ENCODE measurements around the gene GATAD2B.

Gene GATAD2B

DNA sequence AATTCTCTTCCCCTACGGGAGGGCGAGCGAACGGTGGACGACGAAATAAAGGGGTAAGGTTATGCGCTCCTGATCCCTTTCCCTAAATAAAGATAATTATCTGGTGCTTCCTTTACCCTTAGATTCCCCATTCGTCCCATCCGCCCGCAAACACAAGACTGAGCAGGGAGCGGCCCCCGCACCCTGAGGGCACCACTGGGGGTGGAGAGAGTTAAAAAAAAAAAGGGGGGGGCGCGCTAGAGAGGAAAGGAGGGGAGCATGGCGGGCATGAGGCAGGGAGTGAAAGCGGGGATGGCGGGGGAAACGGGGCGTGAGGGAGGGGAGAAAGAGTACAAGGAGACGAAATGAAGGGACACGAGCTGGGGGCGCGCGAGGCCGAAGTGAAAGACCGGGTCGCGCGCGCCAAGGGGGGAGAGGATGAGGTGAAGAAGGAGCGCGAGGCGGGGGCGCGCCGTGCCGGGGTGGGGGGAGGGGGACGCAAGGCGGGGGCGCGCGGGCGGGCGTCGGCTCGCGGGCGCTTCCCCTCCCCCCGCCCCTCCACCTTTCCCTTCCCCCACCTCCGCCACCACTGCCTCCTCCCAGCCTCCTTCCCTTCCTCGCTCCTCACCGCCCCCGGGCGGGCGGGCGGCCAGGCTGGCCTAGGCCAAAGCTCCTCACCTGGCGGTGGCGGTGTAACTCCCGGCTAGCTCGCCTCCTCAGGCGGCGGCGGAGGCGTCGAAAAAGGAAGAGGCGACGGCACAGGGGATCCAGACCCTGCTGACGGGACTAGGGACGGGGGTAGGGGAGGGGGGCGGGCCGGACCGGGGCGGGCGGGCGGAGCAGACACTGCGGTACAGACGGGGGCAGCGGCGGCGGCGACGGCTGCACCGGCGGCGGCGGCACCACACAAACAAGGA is 448 bp downstream of the GATAD2B start:
- Histone ChIP-seq H3K9ac (ENCODE audit: low read length) (peak overlapping the region; percentile 87), H4K20me1 (ENCODE audit: insufficient read depth, low read length) (peaks cover 3% of the 10 kb centered on the region; the same call in 1 of the 2 replicates), H3K9me2 (ENCODE audit: low read depth, low read length) (no peaks in the 10 kb centered on the region), H3K4me1 (ENCODE audit: insufficient read depth, low read length, severe bottlenecking) (peaks cover 34% of the 10 kb centered on the region), H3K27me3 (ENCODE audit: insufficient read depth, low read length) (no peaks in the 10 kb centered on the region), H3K4me3 (ENCODE audit: low read depth, low read length, poor library complexity, severe bottlenecking) (peak overlapping the region; percentile 83), H2AFZ (ENCODE audit: low read length) (no peak overlapping the region), H3K79me2 (ENCODE audit: insufficient read depth, low read length) (peaks cover 49% of the 10 kb centered on the region), H3K4me2 (ENCODE audit: low read length) (peak overlapping the region; percentile 95), H3K27ac (ENCODE audit: low read depth, low read length, poor library complexity, severe bottlenecking) (peak overlapping the region; percentile 70), H3K36me3 (ENCODE audit: insufficient read depth, low read length) (peaks cover 28% of the 10 kb centered on the region; the same call in 1 of the 2 replicates), H3K9me3 (ENCODE audit: low read length) (no peaks in the 10 kb centered on the region), H3F3A (ENCODE audit: insufficient read depth, low read length) (no peaks in the 10 kb centered on the region)
- no peak for TF ChIP-seq EZH2 (IDR thresholded peaks at IDR 0.05; ENCODE audit: borderline replicate concordance, low read length)
- TF ChIP-seq, protein P1, sequence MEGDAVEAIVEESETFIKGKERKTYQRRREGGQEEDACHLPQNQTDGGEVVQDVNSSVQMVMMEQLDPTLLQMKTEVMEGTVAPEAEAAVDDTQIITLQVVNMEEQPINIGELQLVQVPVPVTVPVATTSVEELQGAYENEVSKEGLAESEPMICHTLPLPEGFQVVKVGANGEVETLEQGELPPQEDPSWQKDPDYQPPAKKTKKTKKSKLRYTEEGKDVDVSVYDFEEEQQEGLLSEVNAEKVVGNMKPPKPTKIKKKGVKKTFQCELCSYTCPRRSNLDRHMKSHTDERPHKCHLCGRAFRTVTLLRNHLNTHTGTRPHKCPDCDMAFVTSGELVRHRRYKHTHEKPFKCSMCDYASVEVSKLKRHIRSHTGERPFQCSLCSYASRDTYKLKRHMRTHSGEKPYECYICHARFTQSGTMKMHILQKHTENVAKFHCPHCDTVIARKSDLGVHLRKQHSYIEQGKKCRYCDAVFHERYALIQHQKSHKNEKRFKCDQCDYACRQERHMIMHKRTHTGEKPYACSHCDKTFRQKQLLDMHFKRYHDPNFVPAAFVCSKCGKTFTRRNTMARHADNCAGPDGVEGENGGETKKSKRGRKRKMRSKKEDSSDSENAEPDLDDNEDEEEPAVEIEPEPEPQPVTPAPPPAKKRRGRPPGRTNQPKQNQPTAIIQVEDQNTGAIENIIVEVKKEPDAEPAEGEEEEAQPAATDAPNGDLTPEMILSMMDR (IDR thresholded peaks at IDR 0.05; ENCODE audit: low read length), result peak; percentile 36; the same call in 1 of the 2 replicates

DNA sequence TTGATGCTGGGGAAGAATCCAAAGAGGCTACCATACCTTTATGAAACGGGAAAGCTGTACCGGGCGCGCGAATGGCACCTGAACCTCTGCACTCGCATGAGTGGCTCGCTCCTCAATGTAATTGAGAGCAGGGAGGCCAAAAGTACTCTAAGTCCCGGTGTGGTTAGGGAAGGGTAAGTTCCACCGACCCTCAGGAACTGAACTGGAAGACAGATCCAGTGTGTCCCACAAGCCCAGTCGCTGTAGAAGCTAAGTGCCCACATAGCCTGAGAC is 1.0 kb downstream of the GATAD2B start:
- TF ChIP-seq EZH2 (IDR thresholded peaks at IDR 0.05; ENCODE audit: borderline replicate concordance, low read length), result no peak
- TF ChIP-seq, protein P1 (IDR thresholded peaks at IDR 0.05; ENCODE audit: low read length), result no peak
- no peak overlapping the region for H2AFZ ChIP-seq (ENCODE audit: low read length)
- peaks cover 34% of the 10 kb centered on the region for H3K4me1 ChIP-seq (ENCODE audit: insufficient read depth, low read length, severe bottlenecking)
- no peaks in the 10 kb centered on the region for H3K9me3 ChIP-seq (ENCODE audit: low read length)
- H3K27ac ChIP-seq (ENCODE audit: low read depth, low read length, poor library complexity, severe bottlenecking), result peak overlapping the region; percentile 70
- peaks cover 28% of the 10 kb centered on the region; the same call in 1 of the 2 replicates for H3K36me3 ChIP-seq (ENCODE audit: insufficient read depth, low read length)
- H3K27me3 ChIP-seq (ENCODE audit: insufficient read depth, low read length), result no peaks in the 10 kb centered on the region
- H3K4me3 ChIP-seq (ENCODE audit: low read depth, low read length, poor library complexity, severe bottlenecking), result peak overlapping the region; percentile 83
- no peaks in the 10 kb centered on the region for H3F3A ChIP-seq (ENCODE audit: insufficient read depth, low read length)
- peaks cover 54% of the 10 kb centered on the region for H3K79me2 ChIP-seq (ENCODE audit: insufficient read depth, low read length)
- peak overlapping the region; percentile 95 for H3K4me2 ChIP-seq (ENCODE audit: low read length)
- H3K9me2 ChIP-seq (ENCODE audit: low read depth, low read length), result no peaks in the 10 kb centered on the region
- peak overlapping the region; percentile 87 for H3K9ac ChIP-seq (ENCODE audit: low read length)
- peaks cover 3% of the 10 kb centered on the region; the same call in 1 of the 2 replicates for H4K20me1 ChIP-seq (ENCODE audit: insufficient read depth, low read length)

DNA sequence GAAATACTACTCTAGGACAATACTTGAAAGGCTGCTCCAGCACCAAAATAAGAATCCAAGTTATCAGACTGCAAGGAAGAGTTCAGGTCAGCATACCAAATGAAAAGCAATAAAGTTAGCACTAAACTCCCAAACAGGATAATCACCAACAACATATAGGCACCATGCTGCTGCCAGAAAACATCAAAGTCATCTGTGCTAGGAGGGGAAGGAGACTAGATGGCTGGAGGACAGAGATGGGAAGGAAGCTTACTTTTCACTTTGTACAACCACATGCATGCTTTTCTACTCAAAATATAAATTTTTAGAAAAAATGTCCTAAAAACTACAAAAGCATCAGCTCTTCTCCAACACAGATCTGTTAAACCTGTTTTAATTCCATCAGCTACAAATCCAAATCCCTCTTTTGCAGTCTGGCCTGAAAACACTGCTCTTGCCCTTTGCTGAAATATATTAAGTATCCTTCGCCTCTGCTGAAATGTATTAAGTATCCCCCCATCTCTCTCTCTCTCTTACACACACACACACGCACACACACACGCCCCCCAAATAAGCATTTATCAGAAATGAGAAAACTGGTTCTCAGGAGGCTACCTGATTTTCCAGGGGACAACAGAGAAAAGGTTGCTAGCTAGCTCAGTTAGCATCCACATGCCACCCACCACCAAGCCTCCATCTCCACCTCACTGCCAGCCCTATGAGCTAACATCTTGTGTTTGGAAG is 1.5 kb downstream of the GATAD2B start:
- Histone ChIP-seq H3K27ac (ENCODE audit: low read depth, low read length, poor library complexity, severe bottlenecking) (peak overlapping the region; percentile 70), H2AFZ (ENCODE audit: low read length) (no peak overlapping the region), H4K20me1 (ENCODE audit: insufficient read depth, low read length) (peaks cover 3% of the 10 kb centered on the region; the same call in 1 of the 2 replicates), H3K4me3 (ENCODE audit: low read depth, low read length, poor library complexity, severe bottlenecking) (peak overlapping the region; percentile 83), H3F3A (ENCODE audit: insufficient read depth, low read length) (no peaks in the 10 kb centered on the region), H3K9me3 (ENCODE audit: low read length) (no peaks in the 10 kb centered on the region), H3K9me2 (ENCODE audit: low read depth, low read length) (no peaks in the 10 kb centered on the region), H3K36me3 (ENCODE audit: insufficient read depth, low read length) (peaks cover 29% of the 10 kb centered on the region), H3K79me2 (ENCODE audit: insufficient read depth, low read length) (peaks cover 59% of the 10 kb centered on the region), H3K9ac (ENCODE audit: low read length) (peak overlapping the region; percentile 87), H3K4me1 (ENCODE audit: insufficient read depth, low read length, severe bottlenecking) (peaks cover 34% of the 10 kb centered on the region), H3K4me2 (ENCODE audit: low read length) (peak overlapping the region; percentile 95), H3K27me3 (ENCODE audit: insufficient read depth, low read length) (no peaks in the 10 kb centered on the region)
- TF ChIP-seq, protein P1 (IDR thresholded peaks at IDR 0.05; ENCODE audit: low read length), result no peak
- no peak for TF ChIP-seq EZH2 (IDR thresholded peaks at IDR 0.05; ENCODE audit: borderline replicate concordance, low read length)

Data from OCI-LY1 (cell line).